ENCODE results near the gene NSUN6.

NSUN6 gene, protein sequence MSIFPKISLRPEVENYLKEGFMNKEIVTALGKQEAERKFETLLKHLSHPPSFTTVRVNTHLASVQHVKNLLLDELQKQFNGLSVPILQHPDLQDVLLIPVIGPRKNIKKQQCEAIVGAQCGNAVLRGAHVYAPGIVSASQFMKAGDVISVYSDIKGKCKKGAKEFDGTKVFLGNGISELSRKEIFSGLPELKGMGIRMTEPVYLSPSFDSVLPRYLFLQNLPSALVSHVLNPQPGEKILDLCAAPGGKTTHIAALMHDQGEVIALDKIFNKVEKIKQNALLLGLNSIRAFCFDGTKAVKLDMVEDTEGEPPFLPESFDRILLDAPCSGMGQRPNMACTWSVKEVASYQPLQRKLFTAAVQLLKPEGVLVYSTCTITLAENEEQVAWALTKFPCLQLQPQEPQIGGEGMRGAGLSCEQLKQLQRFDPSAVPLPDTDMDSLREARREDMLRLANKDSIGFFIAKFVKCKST
- 12.0 to 46.5 (median 21.4) reads per million in 3 experiments for total RNA-seq

GRCh38 chr10:18651324-18652007 is at the start of gene NSUN6:
NSUN6 (minus strand) TSS chr10:18651587; CDS start chr10:18651203, 384 bp downstream.
- DNase-seq = peak; percentile 95

DNA sequence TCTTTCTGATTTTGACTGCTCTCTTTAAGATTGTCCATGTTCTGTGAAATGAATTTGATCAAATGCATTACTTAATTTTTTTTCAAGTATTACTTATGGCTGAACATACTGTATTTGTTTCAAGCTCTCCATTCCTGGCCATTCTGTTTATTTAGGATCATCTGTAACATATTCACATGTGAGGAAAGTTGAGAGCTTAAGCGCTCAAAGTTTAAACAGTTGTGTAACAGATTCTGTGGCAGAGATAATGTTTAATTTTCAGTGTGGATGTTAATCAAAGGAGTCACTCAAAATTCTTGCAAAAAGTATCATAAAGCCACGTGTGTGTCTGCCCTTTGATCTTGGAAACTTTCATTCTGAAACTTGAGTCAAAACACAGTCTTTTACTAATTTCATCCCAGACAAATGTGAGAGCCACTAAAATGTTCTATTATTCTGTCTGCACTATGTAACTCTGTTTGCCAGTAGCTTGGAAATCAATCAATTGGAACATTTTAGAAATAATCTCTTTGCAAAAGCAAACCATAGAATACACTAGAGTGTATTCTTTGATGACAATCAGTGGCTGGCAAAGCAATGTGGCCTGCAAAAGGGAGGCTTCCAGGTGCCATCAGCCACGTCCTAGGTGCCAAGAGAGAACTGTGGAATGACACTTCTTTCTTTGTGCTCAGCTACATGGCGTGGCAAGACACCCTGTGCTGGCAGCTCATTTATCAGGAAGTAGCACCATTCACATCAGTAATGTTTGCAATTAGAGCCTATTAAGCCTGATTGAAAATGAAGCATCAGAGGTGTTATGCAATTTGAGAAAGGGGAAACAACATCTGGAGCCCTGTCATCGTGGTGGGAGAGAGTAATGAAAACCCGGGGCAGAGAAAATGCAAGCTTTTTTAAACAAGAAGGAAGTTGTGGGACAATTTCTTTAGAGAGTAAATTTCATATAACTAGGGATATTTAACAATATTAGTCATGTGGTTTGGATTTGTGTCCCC is 48.8 kb upstream of the NSUN6 start:
- no peak for DNase-seq

DNA sequence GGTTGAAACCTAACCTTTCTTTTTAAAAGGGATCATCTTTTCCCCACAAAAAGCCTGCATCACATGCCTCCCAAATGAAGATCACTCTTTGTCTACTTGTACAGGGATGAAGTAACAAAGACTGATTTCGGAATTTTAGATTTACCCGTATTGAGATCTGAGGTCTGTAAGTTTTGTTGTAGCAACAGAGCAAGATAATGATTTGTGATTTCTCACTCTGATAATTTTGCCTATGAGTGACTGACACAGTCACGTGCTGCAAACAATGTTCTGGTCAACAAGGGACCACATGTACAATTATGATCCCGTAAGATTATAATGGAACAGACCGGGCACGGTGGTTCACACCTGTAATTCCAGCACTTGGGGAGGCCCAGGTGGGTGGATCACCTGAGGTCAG is 39.2 kb upstream of the NSUN6 start:
- DNase-seq = no peak

DNA sequence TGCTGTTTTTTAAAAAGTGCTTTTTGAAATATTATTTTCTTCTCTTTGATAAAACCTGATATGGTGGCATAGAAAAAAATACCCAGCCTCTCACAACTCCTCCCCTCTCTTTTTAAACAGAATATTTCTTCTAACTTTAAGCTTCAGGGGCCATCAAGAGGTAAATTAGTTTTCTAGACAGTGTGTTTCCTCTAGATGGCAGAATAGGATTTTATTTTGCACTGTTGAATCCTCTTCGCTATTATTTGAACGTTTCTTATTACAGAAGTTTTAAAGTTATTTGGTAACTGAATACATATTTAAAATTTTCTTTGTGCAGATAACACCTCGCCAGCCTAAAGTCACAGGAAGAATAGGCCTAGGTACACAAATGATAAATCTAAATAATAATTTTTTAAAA is 38.1 kb upstream of the NSUN6 start:
- DNase-seq = no peak

GRCh38 chr10:18687706-18688105 is 36.3 kb upstream of the NSUN6 start:
- no peak for DNase-seq

DNA sequence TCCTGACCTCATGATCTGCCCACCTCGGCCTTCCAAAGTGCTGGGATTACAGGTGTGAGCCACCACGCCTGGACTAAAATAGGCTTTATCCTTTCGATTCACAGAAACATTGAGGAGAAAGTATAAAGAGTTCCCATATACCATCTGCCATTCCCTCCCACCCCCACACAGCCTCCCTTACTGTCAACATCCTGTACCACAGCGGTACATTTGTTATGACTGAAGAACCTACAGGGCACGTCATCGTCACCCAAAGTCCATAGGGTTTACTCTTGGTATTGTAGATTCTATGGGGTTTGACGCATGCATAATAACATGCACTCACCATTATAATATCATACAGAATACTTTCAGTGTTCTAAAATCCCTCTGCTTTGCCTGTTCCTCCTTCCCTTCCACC is 35.8 kb upstream of the NSUN6 start:
- DNase-seq = no peak

DNA sequence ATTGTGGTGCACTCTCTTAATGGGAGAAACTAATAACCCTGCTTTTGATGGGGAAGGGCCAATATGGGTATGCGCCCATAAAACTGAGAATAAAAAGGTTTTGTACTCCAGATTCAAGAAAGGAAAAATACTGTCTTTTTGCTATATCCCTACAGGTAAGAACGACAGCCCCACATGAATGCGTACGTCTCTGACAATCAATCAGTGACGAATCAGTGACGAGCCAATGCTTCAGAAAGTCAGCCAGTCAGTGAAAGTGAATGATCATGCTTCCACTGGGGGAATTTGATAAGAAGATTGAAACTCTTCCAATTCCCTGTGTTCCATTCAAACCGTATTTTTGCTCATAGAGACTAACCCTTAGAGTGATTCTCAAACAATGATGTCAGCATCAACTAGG is 34.2 kb upstream of the NSUN6 start:
- DNase-seq = no peak

DNA sequence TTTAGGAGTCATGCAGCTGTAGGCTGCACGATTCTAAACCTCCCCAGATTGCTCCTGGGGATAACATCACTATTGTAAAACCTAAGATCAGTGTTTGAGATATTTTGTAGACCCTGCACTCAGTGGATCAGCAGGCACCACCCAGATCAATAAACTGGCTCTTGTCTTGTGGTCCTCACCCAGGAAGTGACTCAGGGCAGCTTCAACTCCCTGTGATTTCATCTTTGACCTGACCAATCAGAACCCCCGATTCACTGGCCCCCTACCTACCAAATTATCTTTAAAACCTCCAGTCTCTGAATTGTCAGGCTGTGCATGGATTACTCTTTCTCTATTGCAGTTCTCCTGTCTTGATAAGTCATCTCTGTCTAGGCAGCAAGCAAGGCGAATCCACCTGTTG is 33.6 kb upstream of the NSUN6 start:
- no peak for DNase-seq

DNA sequence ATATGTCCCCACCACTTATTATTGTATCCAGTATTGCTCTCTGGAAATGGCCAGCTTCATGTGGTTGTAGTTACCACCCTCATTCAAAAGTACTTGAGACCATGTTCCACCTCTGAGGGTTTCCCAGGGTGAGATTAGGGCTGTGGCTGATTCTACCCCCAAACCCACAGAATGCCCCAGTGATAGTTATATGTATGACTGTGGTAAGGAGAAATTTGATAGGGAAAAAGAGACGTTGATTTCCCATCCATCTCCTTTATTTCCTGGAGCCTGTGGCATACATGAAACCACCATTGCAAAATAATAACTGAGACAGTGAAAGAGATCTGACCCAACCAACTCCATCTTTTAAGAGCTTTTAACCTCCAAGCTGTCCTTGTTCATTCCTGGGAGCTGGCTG is 33.0 kb upstream of the NSUN6 start:
- DNase-seq = no peak

DNA sequence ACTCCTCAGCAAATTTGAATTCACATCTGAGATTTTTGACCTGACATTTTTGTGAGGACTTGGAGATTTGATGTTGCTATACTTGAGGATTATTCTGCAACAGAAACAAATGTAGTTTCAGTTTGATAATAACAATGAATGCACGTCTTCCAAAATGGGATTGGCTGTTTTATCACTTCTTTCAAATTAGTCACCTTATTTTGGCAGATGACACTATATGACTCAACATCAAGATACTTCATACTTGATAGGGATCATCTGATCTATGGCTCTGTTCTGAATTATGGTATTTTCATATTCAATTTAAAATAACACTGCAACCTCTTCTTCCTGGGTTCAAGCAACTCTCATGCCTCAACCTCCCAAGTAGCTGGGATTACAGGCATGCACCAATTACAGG is 32.0 kb upstream of the NSUN6 start:
- DNase-seq = no peak

GRCh38 chr10:18681971-18682411 is 30.6 kb upstream of the NSUN6 start:
- DNase-seq = no peak

- DNase-seq = no peak
Measured at GRCh38 chr10:18681366-18681765, 30.0 kb upstream of the NSUN6 start.

- DNase-seq = no peak
Measured at GRCh38 chr10:18680754-18681153, 29.4 kb upstream of the NSUN6 start.

- no peak for DNase-seq
Measured at GRCh38 chr10:18675086-18675801, 23.9 kb upstream of the NSUN6 start.

DNA sequence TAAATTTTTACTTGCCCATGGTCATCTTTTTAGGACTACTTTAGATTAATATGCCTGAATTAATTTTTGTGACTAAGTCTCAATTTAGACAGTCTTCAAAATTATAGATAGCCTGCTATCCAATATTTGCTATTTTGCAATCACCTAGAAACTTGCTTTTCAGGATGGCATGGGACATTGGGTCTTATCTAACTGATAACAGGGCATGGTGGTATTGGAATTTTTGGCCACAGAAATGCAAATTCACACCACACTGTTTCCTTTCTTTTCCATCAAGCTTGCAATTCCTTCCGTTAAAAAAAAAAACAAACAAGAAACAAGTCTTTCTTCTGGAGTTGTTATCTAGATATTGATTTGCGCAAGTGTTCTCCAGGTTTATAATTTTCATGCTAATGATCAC is 16.6 kb upstream of the NSUN6 start:
- no peak for DNase-seq

DNA sequence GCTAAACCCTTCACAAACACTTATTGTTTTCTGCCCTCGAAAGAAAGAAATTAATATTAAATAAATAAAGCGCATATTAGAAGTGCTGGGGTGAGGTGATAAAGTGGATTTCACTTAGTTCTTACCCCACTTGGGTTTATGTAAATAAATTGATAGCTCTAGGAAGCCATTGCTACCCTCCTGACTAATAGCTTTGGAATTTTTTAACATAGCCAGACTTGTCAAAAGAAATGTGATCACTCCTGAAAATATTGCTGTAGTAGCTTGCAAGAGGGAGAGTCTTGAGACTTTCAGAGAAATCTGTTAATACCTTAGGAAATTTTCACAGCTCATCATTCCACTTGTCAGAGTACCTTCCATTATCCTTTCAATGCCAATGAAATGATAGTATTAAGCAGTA is 15.4 kb upstream of the NSUN6 start:
- no peak for DNase-seq

- DNase-seq = no peak
Measured at GRCh38 chr10:18665815-18666558, 14.6 kb upstream of the NSUN6 start.

- DNase-seq = no peak
Measured at GRCh38 chr10:18664841-18665478, 13.6 kb upstream of the NSUN6 start.

GRCh38 chr10:18660816-18661431 is 9.5 kb upstream of the NSUN6 start:
- no peak for DNase-seq

GRCh38 chr10:18659819-18660535 is 8.6 kb upstream of the NSUN6 start:
- DNase-seq = no peak

Data from central memory CD4-positive, alpha-beta T cell (primary cell).